ENCODE results near the gene CES3. TPM values are rescaled to one million over a fixed set of nuclear protein-coding genes. Genes with fewer than 3 reads are reported as not detected.

The CES3 gene
- polyA plus RNA-seq, 1 donor from 2014 or later, result 1.8 TPM

GRCh38 chr16:66948837-66949225 lies 12.2 kb upstream of the CES3 start:
- Histone ChIP-seq H3K9me3 (ENCODE audit: low read length) (no peaks in the 10 kb centered on the region), H4K20me1 (ENCODE audit: insufficient read depth) (no peaks in the 10 kb centered on the region), H3K79me2 (replicated peaks; ENCODE audit: insufficient read depth, low read length) (no peaks in the 10 kb centered on the region), H3K27ac (ENCODE audit: low read length) (no peak overlapping the region), H3F3A (ENCODE audit: insufficient read depth, low read length, poor library complexity, severe bottlenecking) (no peaks in the 10 kb centered on the region), H2AFZ (ENCODE audit: low read depth, low read length) (no peak overlapping the region), H3K4me3 (ENCODE audit: low read length) (no peak overlapping the region), H3K36me3 (ENCODE audit: insufficient read depth, low read length) (no peaks in the 10 kb centered on the region), H3K27me3 (ENCODE audit: insufficient read depth, low read depth, low read length) (peaks cover 36% of the 10 kb centered on the region), H3K9me2 (ENCODE audit: insufficient read depth, low read length) (no peaks in the 10 kb centered on the region), H3K4me2 (ENCODE audit: low read length) (no peak overlapping the region), H3K9ac (ENCODE audit: low read length) (no peak overlapping the region)
- TF ChIP-seq TAF1 (IDR thresholded peaks at IDR 0.05; ENCODE audit: low read depth) (no peak), POLR2AphosphoS5 (IDR thresholded peaks at IDR 0.05) (no peak), REST (IDR thresholded peaks at IDR 0.05; ENCODE audit: borderline replicate concordance) (no peak), MXI1 (conservative IDR thresholded peaks at IDR 0.05; ENCODE audit: poor library complexity, severe bottlenecking) (no peak), EP300 (conservative IDR thresholded peaks at IDR 0.05; ENCODE audit: poor library complexity, severe bottlenecking) (no peak), EZH2 (IDR thresholded peaks at IDR 0.05; ENCODE audit: borderline replicate concordance, insufficient read depth, low read length, poor library complexity, severe bottlenecking) (no peak), RAD21 (conservative IDR thresholded peaks at IDR 0.05) (no peak), CTCF (IDR thresholded peaks at IDR 0.05; ENCODE audit: poor library complexity, severe bottlenecking) (no peak), SMC3 (conservative IDR thresholded peaks at IDR 0.05; ENCODE audit: poor library complexity) (no peak)

- H2AFZ ChIP-seq (ENCODE audit: low read depth, low read length), result no peak overlapping the region
- TF ChIP-seq REST (IDR thresholded peaks at IDR 0.05; ENCODE audit: borderline replicate concordance), result no peak
- no peak for TF ChIP-seq TAF1 (IDR thresholded peaks at IDR 0.05; ENCODE audit: low read depth)
- no peak for TF ChIP-seq CTCF (IDR thresholded peaks at IDR 0.05; ENCODE audit: poor library complexity, severe bottlenecking)
- TF ChIP-seq EZH2 (IDR thresholded peaks at IDR 0.05; ENCODE audit: borderline replicate concordance, insufficient read depth, low read length, poor library complexity, severe bottlenecking), result no peak
- TF ChIP-seq SMC3 (conservative IDR thresholded peaks at IDR 0.05; ENCODE audit: poor library complexity), result no peak
- TF ChIP-seq MXI1 (conservative IDR thresholded peaks at IDR 0.05; ENCODE audit: poor library complexity, severe bottlenecking), result no peak
- no peak for TF ChIP-seq EP300 (conservative IDR thresholded peaks at IDR 0.05; ENCODE audit: poor library complexity, severe bottlenecking)
- TF ChIP-seq RAD21 (conservative IDR thresholded peaks at IDR 0.05), result no peak
- no peaks in the 10 kb centered on the region for H3F3A ChIP-seq (ENCODE audit: insufficient read depth, low read length, poor library complexity, severe bottlenecking)
- no peak overlapping the region for H3K27ac ChIP-seq (ENCODE audit: low read length)
- no peak overlapping the region for H3K4me3 ChIP-seq (ENCODE audit: low read length)
- no peaks in the 10 kb centered on the region for H4K20me1 ChIP-seq (ENCODE audit: insufficient read depth)
- H3K4me2 ChIP-seq (ENCODE audit: low read length), result no peak overlapping the region
- H3K27me3 ChIP-seq (ENCODE audit: insufficient read depth, low read depth, low read length), result peaks cover 36% of the 10 kb centered on the region
- no peaks in the 10 kb centered on the region for H3K9me2 ChIP-seq (ENCODE audit: insufficient read depth, low read length)
- H3K36me3 ChIP-seq (ENCODE audit: insufficient read depth, low read length), result no peaks in the 10 kb centered on the region
- no peaks in the 10 kb centered on the region for H3K9me3 ChIP-seq (ENCODE audit: low read length)
- no peaks in the 10 kb centered on the region for H3K79me2 ChIP-seq (replicated peaks; ENCODE audit: insufficient read depth, low read length)
- H3K9ac ChIP-seq (ENCODE audit: low read length), result no peak overlapping the region
Measured at GRCh38 chr16:66949472-66949871, 11.6 kb upstream of the CES3 start.
